ENCODE data around the gene COPE.

DNA sequence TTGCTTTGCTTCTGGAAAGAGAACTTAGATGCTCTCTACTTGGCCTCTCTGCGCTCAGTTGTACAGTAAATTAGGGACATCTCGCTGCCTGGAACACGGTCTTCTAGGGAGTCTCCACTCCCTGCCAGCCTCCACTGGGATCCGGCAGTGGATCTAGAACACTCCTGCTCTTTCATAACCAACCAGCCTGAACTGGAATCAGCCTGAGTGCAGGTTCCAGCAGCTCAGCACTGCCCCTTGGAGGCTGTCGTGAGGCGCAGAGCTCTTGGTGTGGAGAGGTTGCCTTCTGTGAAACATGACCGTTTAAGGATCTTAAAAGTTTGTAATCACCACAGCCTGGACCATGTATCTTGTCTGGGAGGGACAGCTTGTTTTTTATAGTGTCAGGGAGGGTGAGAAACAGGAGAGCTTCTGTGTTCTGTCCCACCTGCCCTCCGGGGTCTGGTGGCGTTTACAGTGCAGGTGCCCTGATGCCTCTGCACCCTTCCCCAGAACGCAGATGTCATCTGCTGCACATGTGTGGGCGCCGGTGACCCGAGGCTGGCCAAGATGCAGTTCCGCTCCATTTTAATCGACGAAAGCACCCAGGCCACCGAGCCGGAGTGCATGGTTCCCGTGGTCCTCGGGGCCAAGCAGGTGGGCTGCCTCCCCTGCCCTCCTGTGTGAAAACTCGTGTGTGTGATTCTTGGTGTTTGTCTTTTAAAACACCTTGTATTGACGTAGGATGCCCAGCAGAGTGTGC is 62.6 kb downstream of the COPE start:
- TF ChIP-seq, protein P1, sequence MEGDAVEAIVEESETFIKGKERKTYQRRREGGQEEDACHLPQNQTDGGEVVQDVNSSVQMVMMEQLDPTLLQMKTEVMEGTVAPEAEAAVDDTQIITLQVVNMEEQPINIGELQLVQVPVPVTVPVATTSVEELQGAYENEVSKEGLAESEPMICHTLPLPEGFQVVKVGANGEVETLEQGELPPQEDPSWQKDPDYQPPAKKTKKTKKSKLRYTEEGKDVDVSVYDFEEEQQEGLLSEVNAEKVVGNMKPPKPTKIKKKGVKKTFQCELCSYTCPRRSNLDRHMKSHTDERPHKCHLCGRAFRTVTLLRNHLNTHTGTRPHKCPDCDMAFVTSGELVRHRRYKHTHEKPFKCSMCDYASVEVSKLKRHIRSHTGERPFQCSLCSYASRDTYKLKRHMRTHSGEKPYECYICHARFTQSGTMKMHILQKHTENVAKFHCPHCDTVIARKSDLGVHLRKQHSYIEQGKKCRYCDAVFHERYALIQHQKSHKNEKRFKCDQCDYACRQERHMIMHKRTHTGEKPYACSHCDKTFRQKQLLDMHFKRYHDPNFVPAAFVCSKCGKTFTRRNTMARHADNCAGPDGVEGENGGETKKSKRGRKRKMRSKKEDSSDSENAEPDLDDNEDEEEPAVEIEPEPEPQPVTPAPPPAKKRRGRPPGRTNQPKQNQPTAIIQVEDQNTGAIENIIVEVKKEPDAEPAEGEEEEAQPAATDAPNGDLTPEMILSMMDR (IDR thresholded peaks at IDR 0.05), result no peak
- TF ChIP-seq POLR2AphosphoS5 (IDR thresholded peaks at IDR 0.05) (no peak), POLR2A (IDR thresholded peaks at IDR 0.05) (no peak)
